ENCODE measurements around the gene MED23. TPM values are rescaled to one million over a fixed set of nuclear protein-coding genes. Genes with fewer than 3 reads are reported as not detected.
A peak's percentile ranks its signal among the peaks of the same experiment; 100 is the strongest.

The MED23 gene, protein sequence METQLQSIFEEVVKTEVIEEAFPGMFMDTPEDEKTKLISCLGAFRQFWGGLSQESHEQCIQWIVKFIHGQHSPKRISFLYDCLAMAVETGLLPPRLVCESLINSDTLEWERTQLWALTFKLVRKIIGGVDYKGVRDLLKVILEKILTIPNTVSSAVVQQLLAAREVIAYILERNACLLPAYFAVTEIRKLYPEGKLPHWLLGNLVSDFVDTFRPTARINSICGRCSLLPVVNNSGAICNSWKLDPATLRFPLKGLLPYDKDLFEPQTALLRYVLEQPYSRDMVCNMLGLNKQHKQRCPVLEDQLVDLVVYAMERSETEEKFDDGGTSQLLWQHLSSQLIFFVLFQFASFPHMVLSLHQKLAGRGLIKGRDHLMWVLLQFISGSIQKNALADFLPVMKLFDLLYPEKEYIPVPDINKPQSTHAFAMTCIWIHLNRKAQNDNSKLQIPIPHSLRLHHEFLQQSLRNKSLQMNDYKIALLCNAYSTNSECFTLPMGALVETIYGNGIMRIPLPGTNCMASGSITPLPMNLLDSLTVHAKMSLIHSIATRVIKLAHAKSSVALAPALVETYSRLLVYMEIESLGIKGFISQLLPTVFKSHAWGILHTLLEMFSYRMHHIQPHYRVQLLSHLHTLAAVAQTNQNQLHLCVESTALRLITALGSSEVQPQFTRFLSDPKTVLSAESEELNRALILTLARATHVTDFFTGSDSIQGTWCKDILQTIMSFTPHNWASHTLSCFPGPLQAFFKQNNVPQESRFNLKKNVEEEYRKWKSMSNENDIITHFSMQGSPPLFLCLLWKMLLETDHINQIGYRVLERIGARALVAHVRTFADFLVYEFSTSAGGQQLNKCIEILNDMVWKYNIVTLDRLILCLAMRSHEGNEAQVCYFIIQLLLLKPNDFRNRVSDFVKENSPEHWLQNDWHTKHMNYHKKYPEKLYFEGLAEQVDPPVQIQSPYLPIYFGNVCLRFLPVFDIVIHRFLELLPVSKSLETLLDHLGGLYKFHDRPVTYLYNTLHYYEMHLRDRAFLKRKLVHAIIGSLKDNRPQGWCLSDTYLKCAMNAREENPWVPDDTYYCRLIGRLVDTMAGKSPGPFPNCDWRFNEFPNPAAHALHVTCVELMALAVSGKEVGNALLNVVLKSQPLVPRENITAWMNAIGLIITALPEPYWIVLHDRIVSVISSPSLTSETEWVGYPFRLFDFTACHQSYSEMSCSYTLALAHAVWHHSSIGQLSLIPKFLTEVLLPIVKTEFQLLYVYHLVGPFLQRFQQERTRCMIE (N-terminal part only)
- total RNA-seq (10 to 100 TPM in 5 of 6 donors, 1 to 10 TPM in 1; 9.7 to 22.8 (median 13.2) TPM), polyA plus RNA-seq (10 to 100 TPM; 11.0 to 17.7 TPM)

GRCh38 chr6:131627724-131628682 is at the start of gene MED23:
TSS of gene MED23 (minus strand) at chr6:131628242. CDS start at chr6:131628049, 193 bp downstream.
- DNase-seq = peak; percentile 92 to 97 (median 96)
- peaks cover 0 to 16% (median 8%) of the 10 kb centered on the region in 3 donors for H3K36me3 ChIP-seq
- TF ChIP-seq, protein P1, sequence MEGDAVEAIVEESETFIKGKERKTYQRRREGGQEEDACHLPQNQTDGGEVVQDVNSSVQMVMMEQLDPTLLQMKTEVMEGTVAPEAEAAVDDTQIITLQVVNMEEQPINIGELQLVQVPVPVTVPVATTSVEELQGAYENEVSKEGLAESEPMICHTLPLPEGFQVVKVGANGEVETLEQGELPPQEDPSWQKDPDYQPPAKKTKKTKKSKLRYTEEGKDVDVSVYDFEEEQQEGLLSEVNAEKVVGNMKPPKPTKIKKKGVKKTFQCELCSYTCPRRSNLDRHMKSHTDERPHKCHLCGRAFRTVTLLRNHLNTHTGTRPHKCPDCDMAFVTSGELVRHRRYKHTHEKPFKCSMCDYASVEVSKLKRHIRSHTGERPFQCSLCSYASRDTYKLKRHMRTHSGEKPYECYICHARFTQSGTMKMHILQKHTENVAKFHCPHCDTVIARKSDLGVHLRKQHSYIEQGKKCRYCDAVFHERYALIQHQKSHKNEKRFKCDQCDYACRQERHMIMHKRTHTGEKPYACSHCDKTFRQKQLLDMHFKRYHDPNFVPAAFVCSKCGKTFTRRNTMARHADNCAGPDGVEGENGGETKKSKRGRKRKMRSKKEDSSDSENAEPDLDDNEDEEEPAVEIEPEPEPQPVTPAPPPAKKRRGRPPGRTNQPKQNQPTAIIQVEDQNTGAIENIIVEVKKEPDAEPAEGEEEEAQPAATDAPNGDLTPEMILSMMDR (IDR thresholded peaks at IDR 0.05) = peak; percentile 83 to 94 (median 92)
- H3K27me3 ChIP-seq = no peaks in the 10 kb centered on the region
- H3K9me3 ChIP-seq = no peaks in the 10 kb centered on the region
- intact Hi-C loops (cut with DNase I) = no loop called here
- H3K27ac ChIP-seq = peak within 1 kb of the TSS; percentile 44 to 85 (median 66)
- no peak for FAIRE-seq
- peaks cover 0 to 11% (median 8%) of the 10 kb centered on the region in 3 donors for H3K4me1 ChIP-seq
- H3K4me3 ChIP-seq = peak within 1 kb of the TSS; percentile 56 to 76 (median 60)
- ATAC-seq = peak; percentile 99 to 100 (median 99)
- WGBS, 2 donors = 0% methylated on average over 53 of the region's 53 CpGs

- Histone ChIP-seq H3K27me3 (no peaks in the 10 kb centered on the region), H3K27ac (no peak overlapping the region), H3K9me3 (no peaks in the 10 kb centered on the region), H3K4me3 (no peak overlapping the region), H3K4me1 (no peaks in the 10 kb centered on the region), H3K36me3 (no peaks in the 10 kb centered on the region)
- TF ChIP-seq, protein P1 (IDR thresholded peaks at IDR 0.05) = no peak
- no peak for FAIRE-seq
- 82 to 85% methylated on average over 2 of the region's 2 CpGs for WGBS, 2 donors
- DNase-seq = no peak
- intact Hi-C loops (cut with DNase I) = no loop called here
- no peak for ATAC-seq
These were observed 45.1 kb upstream of the MED23 start for GRCh38 chr6:131673184-131673583.

DNA sequence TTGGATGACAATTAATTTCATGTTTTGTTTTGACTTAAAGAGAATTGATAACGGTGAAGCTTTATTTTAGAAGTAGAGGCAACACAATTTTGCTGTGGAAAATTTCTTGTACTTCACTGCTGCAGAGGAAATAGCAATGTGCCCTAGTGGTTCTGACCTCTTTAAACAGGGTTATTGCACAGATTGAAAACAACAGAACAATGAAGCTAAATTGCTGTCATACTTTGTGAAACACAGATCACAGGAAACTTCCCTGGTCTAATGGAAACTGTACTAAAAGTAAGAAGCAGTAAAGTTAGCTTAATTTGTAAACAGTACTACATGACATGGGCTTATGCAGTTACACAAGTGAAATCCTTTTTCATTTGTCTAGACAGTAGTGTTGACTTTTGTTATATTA is 41.8 kb upstream of the MED23 start:
- intact Hi-C loops (cut with DNase I) = no loop called here
- 86 to 88% methylated on average over 1 of the region's 1 CpG for WGBS, 2 donors
- no peak for FAIRE-seq

More for the DNA sequence above, 41.8 kb upstream of the MED23 start:
- ATAC-seq (no peak), DNase-seq (no peak)
- H3K4me1 ChIP-seq = no peaks in the 10 kb centered on the region
- TF ChIP-seq, protein P1 (IDR thresholded peaks at IDR 0.05) = no peak
- H3K27ac ChIP-seq = no peak overlapping the region
- H3K9me3 ChIP-seq = no peaks in the 10 kb centered on the region
- no peaks in the 10 kb centered on the region for H3K36me3 ChIP-seq
- no peak overlapping the region for H3K4me3 ChIP-seq
- H3K27me3 ChIP-seq = no peaks in the 10 kb centered on the region
